HepG2 (cell line): ENCODE data around the gene DCAF7. TPM values are rescaled to one million over a fixed set of nuclear protein-coding genes. Genes with fewer than 3 reads are reported as not detected.

Source experiments
- HNF4A ChIP-seq: sonication (generic); formaldehyde crosslinking; IDR thresholded peaks from 2 replicates; pipeline ENCODE4 v1.4.0; 2020; ENCODE audit warnings: missing genetic modification reagents
- HNRNPK ChIP-seq: fragments of 200-400 bp; formaldehyde crosslinking; IDR thresholded peaks from 2 replicates; pipeline ENCODE4 v1.6.1; 2018; ENCODE audit warnings: low read length, low read depth, moderate library complexity, mild to moderate bottlenecking; ENCODE audit not compliant: poor library complexity, severe bottlenecking
- ISL2 ChIP-seq: sonication (generic); formaldehyde crosslinking; IDR thresholded peaks from 2 replicates; pipeline ENCODE4 v1.5.0; 2020; ENCODE audit warnings: missing genetic modification reagents
- KDM5A ChIP-seq: fragments of 200-600 bp; sonication (generic); IDR thresholded peaks from 2 replicates; pipeline ENCODE4 v1.7.0; 2018; ENCODE audit warnings: antibody characterized with exemption, mild to moderate bottlenecking, low read length, borderline replicate concordance
- NCOR1 ChIP-seq: fragments of 200-600 bp; sonication (generic); IDR thresholded peaks from 2 replicates; pipeline ENCODE4 v1.7.0; 2017; ENCODE audit warnings: antibody characterized with exemption, low read length, borderline replicate concordance
- RBAK ChIP-seq: sonication (generic); formaldehyde crosslinking; IDR thresholded peaks from 2 replicates; pipeline ENCODE4 v1.5.1; 2020; ENCODE audit warnings: mild to moderate bottlenecking, missing genetic modification reagents
- ZNF431 ChIP-seq: sonication (generic); formaldehyde crosslinking; IDR thresholded peaks from 2 replicates; pipeline ENCODE4 v1.9.0; 2022; ENCODE audit warnings: missing genetic modification reagents, low read depth, mild to moderate bottlenecking, borderline replicate concordance
- ZNF850 ChIP-seq: sonication (generic); formaldehyde crosslinking; conservative IDR thresholded peaks from 2 replicates; pipeline ENCODE4 v1.9.0; 2021; ENCODE audit warnings: mild to moderate bottlenecking, missing genetic modification reagents
- polyA plus RNA-seq, 8 experiments: library from polyadenylated mRNA; depleted of rRNA in 3 of 8; stranded (reverse) in 7 of 8; unstranded in 1 of 8; fragments of >200 nt; fragmentation: Illumina TruSeq in 4 of 8; extraction: Trizol in 4 of 8; gene quantifications; 2 replicates each; pipeline versions ENCODE4 v1.2.1 to v1.2.3, GENCODE V29; 2011 to 2016; ENCODE audit warnings: low read depth in 4 of 8, missing spikeins in 1 of 8, mixed read lengths in 1 of 8; ENCODE audit not compliant: insufficient read depth in 1 of 8
- total RNA-seq, 5 experiments: library from RNA; depleted of rRNA; stranded (reverse); fragments of >200 nt; fragmentation: Illumina TruSeq; extraction: Trizol; gene quantifications; 2 replicates each; pipeline ENCODE4 v1.2.3, GENCODE V29; 2016; ENCODE audit warnings: low read depth in 1 of 5
- TF ChIP-seq, protein P1 (sequence below), 2 experiments: IDR thresholded peaks; 2 replicates each; pipeline ENCODE4 v1.6.1; 2011 to 2012; ENCODE audit warnings: low read length in 2 of 2, borderline replicate concordance in 1 of 2, low read depth in 1 of 2, mild to moderate bottlenecking in 1 of 2, moderate library complexity in 1 of 2

DCAF7 gene
- total and polyA plus RNA-seq, 2 of the 13 experiments (the other 11 are each of a cell fraction or from before 2014, with no cell fraction given) = 55.2 to 73.4 TPM

DNA sequence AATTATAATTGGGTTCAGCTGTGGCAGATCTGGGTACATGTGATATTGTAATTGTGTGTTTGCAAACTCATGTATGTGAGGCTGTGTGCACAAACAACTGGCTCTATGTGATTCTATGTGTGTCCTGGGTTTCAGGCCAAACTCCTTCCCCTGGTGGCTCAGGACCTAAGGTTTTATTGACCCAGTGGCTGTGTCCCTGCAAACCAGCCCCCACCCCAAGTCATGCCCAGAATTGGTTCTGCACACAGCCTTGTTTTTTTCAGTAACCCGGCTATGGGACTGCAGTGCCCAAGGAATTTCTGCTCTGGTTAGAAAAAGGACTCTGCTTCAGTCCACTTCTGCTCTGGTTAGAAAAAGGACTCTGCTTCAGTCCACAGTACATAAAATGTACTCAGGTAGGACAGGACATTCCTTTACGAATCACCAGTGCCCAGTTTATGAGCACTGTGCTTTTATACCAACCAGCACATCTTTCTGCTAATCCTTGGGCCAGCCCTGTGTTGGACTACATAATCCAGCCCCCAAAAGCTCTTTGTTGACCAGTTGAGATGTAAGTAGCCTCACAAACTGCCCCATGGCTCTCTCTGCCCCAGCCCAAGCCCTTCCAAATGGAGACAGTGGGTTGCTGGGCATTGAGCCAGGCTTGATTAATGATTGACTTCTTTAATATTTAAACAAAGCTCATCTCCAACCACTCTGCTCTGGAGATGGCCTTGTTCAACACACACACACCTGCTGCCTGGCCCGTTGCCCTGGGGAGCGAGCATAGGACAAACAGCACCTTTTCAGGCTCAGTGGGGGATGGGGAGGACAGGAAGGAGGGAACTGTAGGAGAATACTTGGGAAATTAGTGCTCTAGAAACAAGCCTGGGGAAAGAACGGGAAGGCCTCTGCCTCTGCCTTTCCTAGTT lies 30.1 kb upstream of the DCAF7 start (continued):
- TF ChIP-seq HNRNPK (no peak), HNF4A (CRISPR knock-in tag) (peak; percentile 70), KDM5A (no peak), ISL2 (CRISPR knock-in tag) (peak; percentile 79), NCOR1 (peak; percentile 84; the same call in 1 of the 2 replicates), RBAK (CRISPR knock-in tag) (peak; percentile 28; the same call in 1 of the 2 replicates), ZNF850 (CRISPR knock-in tag) (no peak), ZNF431 (CRISPR knock-in tag) (peak; percentile 75; the same call in 1 of the 2 replicates)
- TF ChIP-seq, protein P1, sequence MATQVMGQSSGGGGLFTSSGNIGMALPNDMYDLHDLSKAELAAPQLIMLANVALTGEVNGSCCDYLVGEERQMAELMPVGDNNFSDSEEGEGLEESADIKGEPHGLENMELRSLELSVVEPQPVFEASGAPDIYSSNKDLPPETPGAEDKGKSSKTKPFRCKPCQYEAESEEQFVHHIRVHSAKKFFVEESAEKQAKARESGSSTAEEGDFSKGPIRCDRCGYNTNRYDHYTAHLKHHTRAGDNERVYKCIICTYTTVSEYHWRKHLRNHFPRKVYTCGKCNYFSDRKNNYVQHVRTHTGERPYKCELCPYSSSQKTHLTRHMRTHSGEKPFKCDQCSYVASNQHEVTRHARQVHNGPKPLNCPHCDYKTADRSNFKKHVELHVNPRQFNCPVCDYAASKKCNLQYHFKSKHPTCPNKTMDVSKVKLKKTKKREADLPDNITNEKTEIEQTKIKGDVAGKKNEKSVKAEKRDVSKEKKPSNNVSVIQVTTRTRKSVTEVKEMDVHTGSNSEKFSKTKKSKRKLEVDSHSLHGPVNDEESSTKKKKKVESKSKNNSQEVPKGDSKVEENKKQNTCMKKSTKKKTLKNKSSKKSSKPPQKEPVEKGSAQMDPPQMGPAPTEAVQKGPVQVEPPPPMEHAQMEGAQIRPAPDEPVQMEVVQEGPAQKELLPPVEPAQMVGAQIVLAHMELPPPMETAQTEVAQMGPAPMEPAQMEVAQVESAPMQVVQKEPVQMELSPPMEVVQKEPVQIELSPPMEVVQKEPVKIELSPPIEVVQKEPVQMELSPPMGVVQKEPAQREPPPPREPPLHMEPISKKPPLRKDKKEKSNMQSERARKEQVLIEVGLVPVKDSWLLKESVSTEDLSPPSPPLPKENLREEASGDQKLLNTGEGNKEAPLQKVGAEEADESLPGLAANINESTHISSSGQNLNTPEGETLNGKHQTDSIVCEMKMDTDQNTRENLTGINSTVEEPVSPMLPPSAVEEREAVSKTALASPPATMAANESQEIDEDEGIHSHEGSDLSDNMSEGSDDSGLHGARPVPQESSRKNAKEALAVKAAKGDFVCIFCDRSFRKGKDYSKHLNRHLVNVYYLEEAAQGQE (IDR thresholded peaks at IDR 0.05; ENCODE audit: borderline replicate concordance in 1 of 2, low read depth in 1 of 2, low read length in 2 of 2) = peak; percentile 5 to 82; a peak in 3 of 4 replicates
